K562 (cell line): ENCODE results near the gene TAF1D. TPM values are rescaled to one million over a fixed set of nuclear protein-coding genes. Genes with fewer than 3 reads are reported as not detected.

Source experiments
- CEBPB ChIP-seq: fragments of 450-650 bp; IDR thresholded peaks from 2 replicates; pipeline ENCODE4 v1.6.1; 2016; ENCODE audit warnings: missing genetic modification characterization, missing compliant biosample characterization
- KDM1A ChIP-seq, 2 experiments: fragments of 450-650 bp; IDR thresholded peaks; 2 replicates each; pipeline ENCODE4 v1.6.1; 2016; ENCODE audit warnings: mild to moderate bottlenecking in 2 of 2
- LARP7 ChIP-seq: fragments of 450-650 bp; IDR thresholded peaks from 2 replicates; pipeline ENCODE4 v1.6.1; 2016
- MGA ChIP-seq: fragments of 450-650 bp; IDR thresholded peaks from 2 replicates; pipeline ENCODE4 v1.6.1; 2016; ENCODE audit warnings: mild to moderate bottlenecking, moderate library complexity
- MTA2 ChIP-seq: fragments of 450-650 bp; IDR thresholded peaks from 2 replicates; pipeline ENCODE4 v1.6.1; 2016; ENCODE audit warnings: low read depth
- RBM15 ChIP-seq: fragments of 200-400 bp; formaldehyde crosslinking; IDR thresholded peaks from 2 replicates; pipeline ENCODE4 v1.6.1; 2018; ENCODE audit warnings: mild to moderate bottlenecking, low read length, moderate library complexity; ENCODE audit not compliant: insufficient read depth
- ZNF121 ChIP-seq: sonication (generic); formaldehyde crosslinking; conservative IDR thresholded peaks from 2 replicates; pipeline ENCODE4 v1.8.0; 2022; ENCODE audit warnings: missing genetic modification reagents
- ZNF184 ChIP-seq: sonication (generic); formaldehyde crosslinking; IDR thresholded peaks from 2 replicates; pipeline ENCODE4 v1.5.0; 2020; ENCODE audit warnings: missing genetic modification reagents
- polyA plus RNA-seq, 8 experiments: library from polyadenylated mRNA; depleted of rRNA in 4 of 8; stranded (reverse) in 5 of 8; unstranded in 3 of 8; fragments of >200 nt; fragmentation: Nextera tagmentation in 2 of 8; fragmentation: Illumina TruSeq in 1 of 8; extraction: Ambion mirVana in 2 of 8; extraction: Trizol in 1 of 8; gene quantifications; 2 replicates each; pipeline versions ENCODE4 v1.2.1 to v1.2.3, GENCODE V29; 2011 to 2014; ENCODE audit warnings: inconsistent platforms in 1 of 8, missing spikeins in 1 of 8
- total RNA-seq, 7 experiments: library from RNA; depleted of rRNA in 6 of 7; stranded (reverse); fragments of >200 nt in 6 of 7; fragmentation: Illumina TruSeq in 2 of 7; extraction: Trizol in 2 of 7; gene quantifications; 2 replicates each; pipeline versions ENCODE4 v1.2.1 to v1.2.3, GENCODE V29; 2011 to 2021; ENCODE audit warnings: low replicate concordance in 1 of 7

The TAF1D gene
- total and polyA plus RNA-seq, 9 of the 15 experiments (the other 6 are each of a cell fraction or from before 2014, with no cell fraction given): 122 to 347 (median 250) TPM

DNA sequence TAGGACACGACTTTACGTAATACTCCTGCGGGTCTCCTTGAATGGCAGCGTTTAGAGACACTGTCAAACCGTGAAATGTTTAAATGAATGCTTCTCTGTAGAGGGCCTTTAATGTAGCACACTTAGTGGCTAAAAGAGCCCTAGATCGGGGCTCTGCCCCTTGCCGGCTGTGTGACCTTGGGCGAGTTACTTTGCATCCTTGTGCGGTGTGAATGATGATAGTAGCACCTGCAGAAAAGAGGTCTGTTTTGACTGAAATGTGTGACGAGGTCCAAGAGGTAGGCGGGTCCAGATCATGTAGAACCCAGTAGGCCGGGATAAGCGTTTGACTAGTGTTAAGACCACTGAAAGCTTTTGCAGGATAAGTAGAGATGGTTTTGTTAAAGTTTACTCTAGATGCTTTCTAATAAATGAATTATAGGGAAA, 43.7 kb upstream of the TAF1D start (continued):
- no peak for TF ChIP-seq MGA
- peak; percentile 64 for TF ChIP-seq CEBPB (tag)
- no peak for TF ChIP-seq ZNF184 (CRISPR knock-in tag)
- no peak for TF ChIP-seq LARP7
- TF ChIP-seq ZNF121 (CRISPR knock-in tag): no peak
- TF ChIP-seq RBM15: no peak
- TF ChIP-seq KDM1A (IDR thresholded peaks at IDR 0.05): peak in 1 of 2 experiments; percentile 47; a peak in 1 of 4 replicates
- TF ChIP-seq MTA2: no peak
